Measurements from ENCODE around the gene NDUFV3.

The NDUFV3 gene

DNA sequence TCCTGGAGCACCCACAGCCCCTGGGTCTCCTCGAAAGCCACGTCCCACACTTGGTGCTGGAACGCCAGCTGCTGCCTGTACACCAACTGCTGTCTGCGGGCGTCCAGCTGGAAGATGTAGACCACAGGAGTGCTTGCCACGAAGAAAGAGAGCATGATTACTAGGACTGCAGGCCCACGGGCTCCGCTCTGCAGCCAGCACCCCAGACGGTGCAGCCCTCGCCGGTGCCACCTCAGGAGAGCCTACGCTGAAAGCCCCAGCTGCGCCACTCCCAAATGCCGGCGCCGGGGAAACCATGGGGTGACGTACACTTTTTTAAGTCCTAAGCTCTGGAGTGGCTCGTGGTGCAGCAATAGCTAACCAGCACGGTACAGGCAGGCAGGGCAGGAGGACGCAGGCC, 39.5 kb upstream of the NDUFV3 start:
- no peak for DNase-seq (ENCODE audit: low read depth)
- no peak overlapping the region for H3K4me3 ChIP-seq (ENCODE audit: low read depth, low read length)
- no peak for TF ChIP-seq CTCF (IDR thresholded peaks at IDR 0.05; ENCODE audit: low read depth, low read length, missing control alignments)

GRCh38 chr21:42854246-42855010, 38.7 kb upstream of the NDUFV3 start:
- no peak overlapping the region for H3K4me3 ChIP-seq (ENCODE audit: low read depth, low read length)
- TF ChIP-seq CTCF (IDR thresholded peaks at IDR 0.05; ENCODE audit: low read depth, low read length, missing control alignments) = no peak
- DNase-seq (ENCODE audit: low read depth) = no peak

- no peak for DNase-seq (ENCODE audit: low read depth)
- no peak overlapping the region for H3K4me3 ChIP-seq (ENCODE audit: low read depth, low read length)
- no peak for TF ChIP-seq CTCF (IDR thresholded peaks at IDR 0.05; ENCODE audit: low read depth, low read length, missing control alignments)
Measured at GRCh38 chr21:42855171-42855936, 37.8 kb upstream of the NDUFV3 start.

GRCh38 chr21:42855937-42856335, 37.2 kb upstream of the NDUFV3 start:
- no peak for DNase-seq (ENCODE audit: low read depth)
- no peak for TF ChIP-seq CTCF (IDR thresholded peaks at IDR 0.05; ENCODE audit: low read depth, low read length, missing control alignments)
- no peak overlapping the region for H3K4me3 ChIP-seq (ENCODE audit: low read depth, low read length)

GRCh38 chr21:42857216-42857615, 35.9 kb upstream of the NDUFV3 start:
- DNase-seq (ENCODE audit: low read depth) = no peak
- TF ChIP-seq CTCF (IDR thresholded peaks at IDR 0.05; ENCODE audit: low read depth, low read length, missing control alignments) = no peak
- H3K4me3 ChIP-seq (ENCODE audit: low read depth, low read length) = no peak overlapping the region

- TF ChIP-seq CTCF (IDR thresholded peaks at IDR 0.05; ENCODE audit: low read depth, low read length, missing control alignments) = no peak
- DNase-seq (ENCODE audit: low read depth) = no peak
- H3K4me3 ChIP-seq (ENCODE audit: low read depth, low read length) = no peak overlapping the region
Measured at GRCh38 chr21:42858185-42858847, 34.8 kb upstream of the NDUFV3 start.

Data from GM12864 (cell line).